ENCODE data around the gene AKT1.
A peak's percentile ranks its signal among the peaks of the same experiment; 100 is the strongest.
"Not testable (repeated sequence)": the region's sequence is repeated elsewhere in the genome, so short reads cannot be mapped to it uniquely, and the experiment has no call there.

AKT1 gene

DNA sequence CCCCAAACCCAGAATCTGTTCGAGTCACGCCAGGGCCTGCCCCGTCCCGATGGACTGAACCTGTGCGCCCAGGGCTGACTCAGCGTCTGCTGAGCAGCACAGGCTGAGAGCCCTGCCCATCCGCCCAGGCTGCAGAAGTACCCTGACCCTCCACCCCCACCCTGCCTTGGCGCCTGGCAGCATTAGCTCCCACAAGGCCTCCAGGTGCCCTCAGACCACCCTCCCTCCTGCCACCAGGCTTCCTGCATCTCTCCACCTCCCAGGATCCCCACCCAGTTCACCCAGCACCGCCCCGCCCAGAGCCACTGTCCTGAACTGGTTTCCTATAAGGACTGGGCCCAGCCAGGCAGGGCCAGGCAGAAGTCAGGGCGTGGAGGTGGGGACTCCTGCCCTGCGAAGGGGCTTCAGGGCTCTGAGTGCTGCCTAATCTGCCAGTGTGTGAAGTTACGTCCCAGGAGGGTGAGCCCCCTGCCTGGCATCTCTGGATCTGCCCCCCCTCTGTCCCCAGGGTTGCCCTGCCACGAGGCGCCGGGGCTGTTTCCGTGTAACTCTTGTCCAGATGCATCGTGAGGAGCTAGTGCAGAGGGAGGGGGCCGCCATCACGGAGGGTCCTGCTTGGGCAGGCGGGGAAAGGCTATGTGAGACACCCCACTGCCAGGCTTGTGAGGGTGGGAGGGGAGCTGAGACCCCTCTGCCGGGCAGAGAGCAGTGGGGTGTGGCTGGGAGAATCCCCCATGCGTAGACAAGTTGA is 62.4 kb downstream of the AKT1 start:
- TF ChIP-seq, protein P1, sequence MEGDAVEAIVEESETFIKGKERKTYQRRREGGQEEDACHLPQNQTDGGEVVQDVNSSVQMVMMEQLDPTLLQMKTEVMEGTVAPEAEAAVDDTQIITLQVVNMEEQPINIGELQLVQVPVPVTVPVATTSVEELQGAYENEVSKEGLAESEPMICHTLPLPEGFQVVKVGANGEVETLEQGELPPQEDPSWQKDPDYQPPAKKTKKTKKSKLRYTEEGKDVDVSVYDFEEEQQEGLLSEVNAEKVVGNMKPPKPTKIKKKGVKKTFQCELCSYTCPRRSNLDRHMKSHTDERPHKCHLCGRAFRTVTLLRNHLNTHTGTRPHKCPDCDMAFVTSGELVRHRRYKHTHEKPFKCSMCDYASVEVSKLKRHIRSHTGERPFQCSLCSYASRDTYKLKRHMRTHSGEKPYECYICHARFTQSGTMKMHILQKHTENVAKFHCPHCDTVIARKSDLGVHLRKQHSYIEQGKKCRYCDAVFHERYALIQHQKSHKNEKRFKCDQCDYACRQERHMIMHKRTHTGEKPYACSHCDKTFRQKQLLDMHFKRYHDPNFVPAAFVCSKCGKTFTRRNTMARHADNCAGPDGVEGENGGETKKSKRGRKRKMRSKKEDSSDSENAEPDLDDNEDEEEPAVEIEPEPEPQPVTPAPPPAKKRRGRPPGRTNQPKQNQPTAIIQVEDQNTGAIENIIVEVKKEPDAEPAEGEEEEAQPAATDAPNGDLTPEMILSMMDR (IDR thresholded peaks at IDR 0.05): no peak
- H3K9me3 ChIP-seq: no peaks in the 10 kb centered on the region
- no peak overlapping the region for H3K4me3 ChIP-seq
- H3K27me3 ChIP-seq: no peaks in the 10 kb centered on the region
- intact Hi-C loops (cut with DNase I; ENCODE audit: low total_unique reads): no loop called here
- H3K27ac ChIP-seq: peak overlapping the region; percentile 97 to 98
- no peaks in the 10 kb centered on the region for H3K36me3 ChIP-seq
- DNase-seq: no peak
- H3K4me1 ChIP-seq: peaks cover 20 to 92% (median 76%) of the 10 kb centered on the region in 4 donors

DNA sequence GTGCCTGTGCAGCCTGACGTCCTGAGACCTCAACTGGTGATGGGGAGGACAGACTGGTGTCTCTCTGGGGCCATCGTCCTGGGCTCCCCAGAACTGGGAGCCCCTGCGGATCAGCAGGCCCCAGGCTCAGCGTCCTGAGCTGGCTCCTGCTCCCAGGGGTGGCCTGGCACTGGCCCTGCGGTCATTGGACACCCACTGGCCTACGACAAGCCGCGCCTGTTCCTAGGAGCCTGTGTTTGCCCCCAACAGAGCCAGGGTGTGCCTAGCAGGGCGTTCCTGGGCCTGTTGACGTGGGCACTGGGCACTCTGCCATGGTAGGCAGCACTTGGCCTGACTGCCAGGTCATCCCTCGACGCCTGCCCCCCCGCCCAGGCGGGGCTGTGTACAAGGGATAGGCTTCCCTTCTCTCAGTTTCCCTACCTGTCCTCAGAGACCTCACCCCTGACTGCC is 63.2 kb downstream of the AKT1 start:
- no peaks in the 10 kb centered on the region for H3K36me3 ChIP-seq

DNA sequence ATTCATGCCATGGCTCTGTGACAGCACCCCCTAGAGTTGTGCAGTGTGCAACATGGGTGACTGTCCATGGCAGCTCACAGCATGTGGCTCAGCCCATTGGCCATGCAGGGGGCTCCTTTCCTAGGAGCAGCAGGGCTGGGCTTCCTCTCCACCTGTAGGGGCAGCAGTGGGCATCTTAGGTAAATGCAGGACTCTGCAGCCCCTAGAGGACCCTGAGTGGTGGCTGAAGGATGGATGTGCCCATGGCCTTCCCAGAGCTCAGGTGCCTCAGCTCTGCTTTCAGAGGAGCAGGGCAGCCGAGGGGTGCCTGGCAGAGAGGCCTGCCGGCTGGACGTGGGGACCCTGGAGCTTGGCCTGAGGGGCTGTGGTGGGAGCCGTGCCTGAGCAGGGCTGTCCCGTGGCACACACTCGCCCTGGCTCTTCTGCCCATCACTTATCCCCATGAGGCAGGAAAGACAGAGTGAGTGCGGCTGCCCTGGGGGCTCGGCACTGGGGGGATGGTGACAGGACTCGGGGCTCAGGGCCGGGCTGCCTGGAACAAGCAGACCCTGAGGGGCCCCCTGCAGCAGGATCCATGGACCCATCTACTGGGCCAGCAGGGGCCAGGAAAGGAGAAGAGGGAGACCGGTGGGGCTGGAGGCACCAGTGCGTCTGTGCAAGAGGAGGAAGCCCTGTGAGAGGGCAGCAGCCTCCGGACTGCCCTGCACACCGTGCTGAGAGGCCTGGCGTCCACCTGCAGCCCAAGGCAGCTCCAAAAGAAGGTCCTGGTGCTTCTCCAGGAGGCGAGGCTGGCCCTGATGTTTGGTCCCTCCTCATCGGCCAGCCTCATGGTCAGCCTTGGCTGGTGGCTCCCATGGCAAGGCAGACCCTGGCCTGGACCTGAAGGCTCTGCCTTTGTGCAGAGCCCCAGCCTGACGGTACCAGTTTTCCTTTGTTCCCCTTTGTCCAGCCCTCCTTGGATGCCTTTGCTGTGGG is 63.9 kb downstream of the AKT1 start:
- no peak for DNase-seq
- Histone ChIP-seq H3K4me1 (peaks cover 20 to 92% (median 81%) of the 10 kb centered on the region in 4 donors), H3K36me3 (no peaks in the 10 kb centered on the region), H3K27ac (peak overlapping the region; percentile 97 to 98), H3K27me3 (no peaks in the 10 kb centered on the region), H3K9me3 (no peaks in the 10 kb centered on the region), H3K4me3 (no peak overlapping the region)
- TF ChIP-seq, protein P1 (IDR thresholded peaks at IDR 0.05): peak in 1 of 2 experiments; percentile 12
- intact Hi-C loops (cut with DNase I; ENCODE audit: low total_unique reads): no loop called here

More for the DNA sequence above, 63.2 kb downstream of the AKT1 start:
- Histone ChIP-seq H3K9me3 (no peaks in the 10 kb centered on the region), H3K27ac (peak overlapping the region; percentile 97 to 98), H3K4me3 (no peak overlapping the region), H3K4me1 (peaks cover 20 to 92% (median 79%) of the 10 kb centered on the region in 4 donors), H3K27me3 (no peaks in the 10 kb centered on the region)
- peak; percentile 83 to 98 for DNase-seq
- TF ChIP-seq, protein P1 (IDR thresholded peaks at IDR 0.05): no peak
- intact Hi-C loops (cut with DNase I; ENCODE audit: low total_unique reads): no loop called here

DNA sequence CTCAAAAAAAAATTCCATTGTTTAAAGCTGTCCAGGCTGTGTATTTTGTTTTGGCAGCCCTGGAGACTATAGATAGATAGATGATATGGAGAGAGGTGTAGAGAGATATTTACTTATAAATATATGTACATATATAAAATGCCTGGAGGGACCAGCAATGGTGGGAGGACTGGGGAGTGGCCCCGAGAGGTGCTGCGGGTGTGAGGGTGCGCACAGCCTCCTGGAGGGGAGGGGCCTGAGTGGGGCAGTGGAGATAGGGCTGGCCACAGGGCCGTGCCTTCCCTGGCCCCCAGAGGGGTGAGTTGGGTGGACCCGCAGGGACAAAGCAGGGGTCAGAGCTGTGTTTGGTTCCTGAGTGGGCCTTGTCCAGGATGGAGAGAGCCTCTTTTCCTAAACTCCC is 65.1 kb downstream of the AKT1 start:
- no peaks in the 10 kb centered on the region for H3K27me3 ChIP-seq

DNA sequence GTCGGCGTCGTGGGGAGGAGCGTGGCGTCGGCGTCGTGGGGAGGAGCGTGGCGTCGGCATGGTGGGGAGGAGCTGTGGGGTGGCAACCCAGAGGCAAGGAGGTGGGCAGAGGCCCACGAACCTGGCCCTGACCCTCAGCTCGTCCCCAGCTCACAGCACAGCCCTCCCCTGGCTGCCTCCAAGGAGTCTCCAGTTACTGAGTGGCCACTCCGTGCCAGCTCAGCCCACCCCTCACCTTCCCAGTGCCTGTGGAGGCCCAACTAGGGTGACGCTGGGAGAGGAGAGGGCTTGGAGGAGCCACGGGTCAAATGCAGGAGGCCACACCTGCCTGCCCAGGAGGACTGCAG is 65.7 kb downstream of the AKT1 start:
- TF ChIP-seq, protein P1 (IDR thresholded peaks at IDR 0.05): no peak
- Histone ChIP-seq H3K4me3 (no peak overlapping the region), H3K9me3 (no peaks in the 10 kb centered on the region), H3K4me1 (peaks cover 10 to 95% (median 81%) of the 10 kb centered on the region in 4 donors), H3K36me3 (no peaks in the 10 kb centered on the region), H3K27me3 (no peaks in the 10 kb centered on the region), H3K27ac (peak overlapping the region; percentile 97 to 98)
- intact Hi-C loops (cut with DNase I; ENCODE audit: low total_unique reads): no loop called here
- DNase-seq: no peak

More for the DNA sequence above, 65.1 kb downstream of the AKT1 start:
- Histone ChIP-seq H3K9me3 (no peaks in the 10 kb centered on the region), H3K27ac (peak overlapping the region; percentile 97 to 98), H3K36me3 (no peaks in the 10 kb centered on the region), H3K4me1 (peaks cover 17 to 95% (median 83%) of the 10 kb centered on the region in 4 donors), H3K4me3 (no peak overlapping the region)
- no peak for DNase-seq
- TF ChIP-seq, protein P1 (IDR thresholded peaks at IDR 0.05): no peak
- intact Hi-C loops (cut with DNase I; ENCODE audit: low total_unique reads): no loop called here

DNA sequence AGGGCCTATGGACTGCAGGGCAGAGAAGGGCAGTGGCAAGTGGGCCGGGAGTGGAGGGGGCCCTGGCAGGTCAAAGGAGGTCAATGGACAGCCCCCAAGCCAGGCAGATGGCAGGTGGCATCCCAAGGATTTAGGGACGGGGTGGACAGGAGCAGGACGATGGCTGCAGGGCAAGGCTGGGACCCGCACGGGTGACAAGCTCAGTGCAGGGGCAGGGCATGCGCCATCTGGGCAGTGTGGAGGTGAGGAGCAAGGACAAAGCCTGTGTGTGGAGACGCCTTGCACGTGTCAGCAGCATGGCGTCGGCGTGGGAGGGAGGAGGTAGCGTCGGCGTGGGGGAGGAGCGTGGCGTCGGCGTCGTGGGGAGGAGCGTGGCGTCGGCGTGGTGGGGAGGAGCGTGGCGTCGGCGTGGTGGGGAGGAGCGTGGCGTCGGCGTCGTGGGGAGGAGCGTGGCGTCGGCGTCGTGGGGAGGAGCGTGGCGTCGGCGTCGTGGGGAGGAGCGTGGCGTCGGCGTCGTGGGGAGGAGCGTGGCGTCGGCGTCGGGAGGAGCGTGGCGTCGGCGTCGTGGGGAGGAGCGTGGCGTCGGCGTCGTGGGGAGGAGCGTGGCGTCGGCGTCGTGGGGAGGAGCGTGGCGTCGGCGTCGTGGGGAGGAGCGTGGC is 66.2 kb downstream of the AKT1 start:
- H3K9me3 ChIP-seq; DNase-seq; H3K27me3 ChIP-seq; H3K36me3 ChIP-seq; intact Hi-C loops (cut with DNase I; ENCODE audit: low total_unique reads); H3K4me3 ChIP-seq: not testable (repeated sequence)
- peak overlapping the region; percentile 83 to 98 for H3K27ac ChIP-seq
- H3K4me1 ChIP-seq: peaks cover 8 to 95% (median 81%) of the 10 kb centered on the region in 4 donors

Data from tibial artery (tissue), 4 donors.